Measurements from ENCODE around the gene RUNX2. TPM values are rescaled to one million over a fixed set of nuclear protein-coding genes. Genes with fewer than 3 reads are reported as not detected.
"Not testable (repeated sequence)": the region's sequence is repeated elsewhere in the genome, so short reads cannot be mapped to it uniquely, and the experiment has no call there.

Gene RUNX2
- total RNA-seq, 3 donors from 2014 or later, result 26.5 to 37.0 (median 31.0) TPM

DNA sequence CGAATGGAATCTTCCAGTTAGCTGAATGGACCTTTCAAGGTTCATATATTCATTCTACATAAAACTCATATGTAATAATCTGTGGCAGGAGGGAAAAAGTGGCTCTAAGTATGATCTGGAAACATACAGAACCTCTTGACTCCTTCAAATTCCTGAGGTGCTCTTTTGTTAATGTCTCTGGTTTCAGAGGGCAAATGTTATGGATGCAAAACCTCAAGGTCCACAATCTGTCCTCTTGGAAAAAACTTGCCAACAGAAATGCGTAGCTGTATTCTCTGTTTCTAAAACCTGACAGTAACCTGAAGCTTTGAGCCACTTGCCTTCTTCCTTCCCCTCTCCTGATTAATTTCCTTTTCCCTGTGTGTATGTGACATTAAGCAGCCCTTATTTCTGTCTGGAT lies 130.5 kb downstream of the RUNX2 start:
- DNase-seq (no peak), ATAC-seq (no peak)
- no peak overlapping the region for H3K4me3 Mint-ChIP-seq
- peaks cover 12% of the 10 kb centered on the region for H3K36me3 Mint-ChIP-seq (ENCODE audit: insufficient read depth)
- H3K4me1 Mint-ChIP-seq (ENCODE audit: low read depth), result peaks cover 28% of the 10 kb centered on the region
- H3K9me3 Mint-ChIP-seq, result no peaks in the 10 kb centered on the region
- H3K27me3 Mint-ChIP-seq (ENCODE audit: low read depth), result no peaks in the 10 kb centered on the region

DNA sequence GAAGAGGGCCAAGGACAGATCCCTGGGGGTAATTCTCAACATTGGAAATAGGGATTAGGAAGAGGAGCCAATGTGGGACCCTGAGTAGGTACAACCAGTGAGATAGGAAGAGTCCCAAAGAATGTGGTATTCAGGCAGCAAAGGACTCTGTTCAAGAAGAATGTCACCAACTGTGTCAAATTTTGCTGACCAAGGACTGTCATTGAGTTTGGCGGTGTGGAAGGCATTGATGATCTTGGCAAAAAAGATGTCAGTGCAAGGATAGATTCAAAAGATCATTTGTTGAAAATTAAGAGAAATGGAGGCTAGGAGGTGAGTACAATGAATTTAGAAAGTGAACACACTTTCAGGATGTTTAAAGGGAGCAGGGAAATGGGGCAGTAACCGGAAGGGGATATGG lies 132.0 kb downstream of the RUNX2 start:
- H3K4me3 Mint-ChIP-seq, result no peak overlapping the region
- ATAC-seq (no peak), DNase-seq (no peak)
- H3K36me3 Mint-ChIP-seq (ENCODE audit: insufficient read depth), result peaks cover 12% of the 10 kb centered on the region
- H3K4me1 Mint-ChIP-seq (ENCODE audit: low read depth), result peaks cover 23% of the 10 kb centered on the region
- H3K27me3 Mint-ChIP-seq (ENCODE audit: low read depth), result no peaks in the 10 kb centered on the region
- H3K9me3 Mint-ChIP-seq, result no peaks in the 10 kb centered on the region

DNA sequence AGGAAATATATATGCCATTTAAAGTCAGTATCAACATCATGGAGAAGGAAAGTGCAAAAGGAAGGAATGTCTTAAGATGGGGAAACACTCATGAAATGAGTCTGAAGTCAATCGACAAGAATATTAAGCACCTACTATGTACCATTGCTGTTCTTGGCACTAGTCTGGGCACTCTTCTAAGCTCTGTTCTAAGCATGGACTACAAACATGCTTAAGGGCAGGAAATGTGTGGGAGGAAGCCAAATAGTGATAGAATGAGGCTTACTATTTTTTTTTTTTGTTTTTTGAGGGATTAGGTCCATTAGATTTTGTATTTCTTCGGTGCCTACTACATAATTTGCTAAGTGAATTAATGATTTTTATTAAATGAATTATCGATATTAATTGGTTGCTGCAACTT lies 133.4 kb downstream of the RUNX2 start:
- Mint-ChIP-seq H3K9me3 (no peaks in the 10 kb centered on the region), H3K27me3 (ENCODE audit: low read depth) (no peaks in the 10 kb centered on the region), H3K4me1 (ENCODE audit: low read depth) (peaks cover 23% of the 10 kb centered on the region), H3K4me3 (no peak overlapping the region), H3K36me3 (ENCODE audit: insufficient read depth) (peaks cover 10% of the 10 kb centered on the region)
- no peak for DNase-seq
- peak in 1 of 2 donors; percentile 40 for ATAC-seq

- no peaks in the 10 kb centered on the region for H3K9me3 Mint-ChIP-seq
- ATAC-seq, result peak; percentile 30 to 64
- H3K36me3 Mint-ChIP-seq (ENCODE audit: insufficient read depth), result peaks cover 3% of the 10 kb centered on the region
- no peak overlapping the region for H3K4me3 Mint-ChIP-seq
- H3K4me1 Mint-ChIP-seq (ENCODE audit: low read depth), result peaks cover 18% of the 10 kb centered on the region
- DNase-seq, result no peak
- H3K27me3 Mint-ChIP-seq (ENCODE audit: low read depth), result no peaks in the 10 kb centered on the region
Measured at GRCh38 chr6:45462190-45463134, 134.3 kb downstream of the RUNX2 start.

DNA sequence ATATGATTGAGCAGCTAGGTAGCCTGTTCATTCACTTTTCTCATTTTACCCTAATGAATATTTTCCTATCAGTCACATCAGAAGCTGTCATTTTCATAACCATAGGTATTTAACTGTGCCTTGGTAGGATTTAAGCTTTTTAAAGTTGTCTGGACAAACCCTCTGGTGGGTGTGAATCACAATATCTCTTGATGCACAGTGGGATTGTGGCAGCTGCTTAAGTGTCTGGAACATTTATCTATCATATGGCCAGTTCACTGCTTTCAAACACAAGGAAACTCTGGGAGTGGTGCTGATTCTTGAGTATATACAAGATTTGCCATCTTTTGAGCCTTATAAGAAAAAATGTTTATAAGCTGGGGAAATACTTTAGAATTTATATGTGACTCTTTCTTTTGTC lies 136.6 kb downstream of the RUNX2 start:
- no peaks in the 10 kb centered on the region for H3K9me3 Mint-ChIP-seq
- no peaks in the 10 kb centered on the region for H3K27me3 Mint-ChIP-seq (ENCODE audit: low read depth)
- H3K4me1 Mint-ChIP-seq (ENCODE audit: low read depth), result peaks cover 28% of the 10 kb centered on the region
- DNase-seq (no peak), ATAC-seq (no peak)
- peaks cover 9% of the 10 kb centered on the region for H3K36me3 Mint-ChIP-seq (ENCODE audit: insufficient read depth)
- H3K4me3 Mint-ChIP-seq, result no peak overlapping the region

DNA sequence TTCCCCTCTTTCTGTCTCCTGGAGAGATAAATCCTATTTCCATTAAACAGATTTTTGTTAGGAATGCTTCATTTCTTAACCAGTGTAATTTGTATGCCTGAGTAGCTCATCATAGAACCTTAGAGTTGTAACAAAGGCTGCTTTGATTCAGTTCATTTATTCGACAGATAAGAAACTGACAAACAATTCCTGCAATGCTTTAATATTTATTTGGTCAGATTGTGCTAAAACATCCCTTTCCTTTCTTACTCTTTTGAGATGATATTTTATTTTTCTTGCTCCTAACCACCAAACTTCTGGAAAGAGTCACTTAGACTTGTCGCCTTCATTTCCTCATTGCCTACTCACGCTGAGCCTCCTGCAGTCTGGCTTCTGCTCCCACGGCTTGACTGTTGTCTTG lies 138.6 kb downstream of the RUNX2 start:
- H3K36me3 Mint-ChIP-seq (ENCODE audit: insufficient read depth), result peaks cover 17% of the 10 kb centered on the region
- H3K9me3 Mint-ChIP-seq, result no peaks in the 10 kb centered on the region
- ATAC-seq (no peak), DNase-seq (no peak)
- no peaks in the 10 kb centered on the region for H3K27me3 Mint-ChIP-seq (ENCODE audit: low read depth)
- H3K4me3 Mint-ChIP-seq, result no peak overlapping the region
- H3K4me1 Mint-ChIP-seq (ENCODE audit: low read depth), result peaks cover 31% of the 10 kb centered on the region

DNA sequence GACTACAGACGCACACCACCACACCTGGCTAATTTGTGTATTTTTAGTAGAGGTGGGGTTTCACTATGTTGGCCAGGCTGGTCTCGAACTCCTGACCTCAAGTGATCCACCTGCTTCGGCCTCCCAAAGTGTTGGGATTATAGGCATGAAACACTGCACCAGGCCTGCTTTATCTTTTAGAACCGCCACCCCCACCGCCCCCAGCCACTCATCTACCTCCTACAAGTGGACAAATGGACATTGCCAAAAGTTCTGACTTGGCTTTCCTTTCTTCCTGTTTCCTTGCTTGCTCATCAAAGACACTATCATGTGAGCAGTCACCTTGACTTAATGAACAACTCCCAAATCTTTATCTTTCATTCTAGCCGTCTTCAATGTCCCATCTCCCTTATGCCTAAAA lies 139.3 kb downstream of the RUNX2 start:
- not testable (repeated sequence) for H3K9me3 Mint-ChIP-seq
- H3K4me1 Mint-ChIP-seq (ENCODE audit: low read depth), result peaks cover 24% of the 10 kb centered on the region

GRCh38 chr6:45467853-45468252 lies 139.7 kb downstream of the RUNX2 start:
- Mint-ChIP-seq H3K4me3 (no peak overlapping the region), H3K36me3 (ENCODE audit: insufficient read depth) (peaks cover 15% of the 10 kb centered on the region), H3K27me3 (ENCODE audit: low read depth) (no peaks in the 10 kb centered on the region), H3K9me3 (no peaks in the 10 kb centered on the region), H3K4me1 (ENCODE audit: low read depth) (peaks cover 20% of the 10 kb centered on the region)
- DNase-seq (no peak), ATAC-seq (peak in 1 of 2 donors; percentile 48)

More for the DNA sequence above, 139.3 kb downstream of the RUNX2 start:
- not testable (repeated sequence) for H3K27me3 Mint-ChIP-seq (ENCODE audit: low read depth); H3K4me3 Mint-ChIP-seq; ATAC-seq; DNase-seq
- H3K36me3 Mint-ChIP-seq (ENCODE audit: insufficient read depth), result peaks cover 17% of the 10 kb centered on the region

DNA sequence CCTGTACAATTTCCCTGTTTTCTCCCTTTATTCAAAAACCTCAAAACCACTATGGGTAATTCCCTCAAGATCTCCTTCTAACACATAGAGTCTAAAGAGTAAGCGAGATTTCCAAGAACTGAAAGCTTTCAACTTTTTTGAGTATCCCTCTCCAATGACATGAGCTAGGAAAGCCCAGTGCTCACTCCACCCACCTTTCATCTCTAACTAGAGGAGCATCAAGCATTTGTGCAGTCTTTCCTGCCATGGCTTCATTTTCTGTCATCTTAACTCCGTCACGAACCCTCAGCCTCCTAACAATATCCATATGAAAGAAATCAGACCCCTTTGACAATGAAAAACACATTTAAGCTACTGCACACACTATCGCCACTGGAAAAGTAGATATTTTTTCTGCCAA lies 141.5 kb downstream of the RUNX2 start:
- no peak overlapping the region for H3K4me3 Mint-ChIP-seq
- H3K36me3 Mint-ChIP-seq (ENCODE audit: insufficient read depth), result peaks cover 15% of the 10 kb centered on the region
- H3K27me3 Mint-ChIP-seq (ENCODE audit: low read depth), result no peaks in the 10 kb centered on the region
- no peak for DNase-seq
- ATAC-seq, result no peak
- H3K4me1 Mint-ChIP-seq (ENCODE audit: low read depth), result peaks cover 26% of the 10 kb centered on the region
- H3K9me3 Mint-ChIP-seq, result no peaks in the 10 kb centered on the region

- no peak overlapping the region for H3K4me3 Mint-ChIP-seq
- DNase-seq, result no peak
- no peak for ATAC-seq
- H3K36me3 Mint-ChIP-seq (ENCODE audit: insufficient read depth), result peaks cover 15% of the 10 kb centered on the region
- peaks cover 26% of the 10 kb centered on the region for H3K4me1 Mint-ChIP-seq (ENCODE audit: low read depth)
- no peaks in the 10 kb centered on the region for H3K27me3 Mint-ChIP-seq (ENCODE audit: low read depth)
- no peaks in the 10 kb centered on the region for H3K9me3 Mint-ChIP-seq
Measured at GRCh38 chr6:45470131-45470738, 142.1 kb downstream of the RUNX2 start.

DNA sequence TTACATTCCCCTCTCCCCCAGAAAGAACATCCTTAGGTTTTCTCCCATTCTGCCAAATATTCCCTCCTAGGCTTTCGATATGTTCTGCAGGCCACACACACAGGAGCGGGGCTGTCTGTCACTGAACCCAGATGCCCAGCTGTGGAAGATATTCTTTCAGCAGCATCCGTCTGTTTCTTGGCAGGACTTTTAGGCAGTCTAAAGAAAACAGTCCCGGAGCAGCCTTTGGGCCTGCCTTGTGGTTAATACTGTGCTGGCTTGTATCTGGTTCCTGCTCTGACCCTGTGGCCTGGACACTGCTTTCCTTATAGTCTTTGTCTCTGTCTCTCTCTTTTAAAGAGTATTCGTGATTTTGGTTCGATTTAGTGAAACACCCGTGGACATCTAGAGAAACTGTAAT lies 144.3 kb downstream of the RUNX2 start:
- H3K27me3 Mint-ChIP-seq (ENCODE audit: low read depth), result no peaks in the 10 kb centered on the region
- no peaks in the 10 kb centered on the region for H3K9me3 Mint-ChIP-seq
- DNase-seq (no peak), ATAC-seq (no peak)
- peaks cover 29% of the 10 kb centered on the region for H3K4me1 Mint-ChIP-seq (ENCODE audit: low read depth)
- no peak overlapping the region for H3K4me3 Mint-ChIP-seq
- peaks cover 15% of the 10 kb centered on the region for H3K36me3 Mint-ChIP-seq (ENCODE audit: insufficient read depth)

- Mint-ChIP-seq H3K36me3 (ENCODE audit: insufficient read depth) (peaks cover 10% of the 10 kb centered on the region), H3K4me1 (ENCODE audit: low read depth) (peaks cover 23% of the 10 kb centered on the region), H3K9me3 (no peaks in the 10 kb centered on the region), H3K27me3 (ENCODE audit: low read depth) (no peaks in the 10 kb centered on the region), H3K4me3 (no peak overlapping the region)
- ATAC-seq (no peak), DNase-seq (no peak)
Measured at GRCh38 chr6:45473121-45473993, 145.2 kb downstream of the RUNX2 start.

GRCh38 chr6:45474376-45474775 lies 146.2 kb downstream of the RUNX2 start:
- no peaks in the 10 kb centered on the region for H3K27me3 Mint-ChIP-seq (ENCODE audit: low read depth)
- no peak for ATAC-seq
- no peak for DNase-seq

GRCh38 chr6:45476341-45476740 lies 148.2 kb downstream of the RUNX2 start:
- no peak overlapping the region for H3K4me3 Mint-ChIP-seq
- no peak for ATAC-seq
- peaks cover 3% of the 10 kb centered on the region for H3K36me3 Mint-ChIP-seq (ENCODE audit: insufficient read depth)
- H3K4me1 Mint-ChIP-seq (ENCODE audit: low read depth), result peaks cover 29% of the 10 kb centered on the region
- no peak for DNase-seq
- no peaks in the 10 kb centered on the region for H3K27me3 Mint-ChIP-seq (ENCODE audit: low read depth)
- H3K9me3 Mint-ChIP-seq, result no peaks in the 10 kb centered on the region

More at GRCh38 chr6:45474376-45474775, 146.2 kb downstream of the RUNX2 start:
- no peak overlapping the region for H3K4me3 Mint-ChIP-seq
- peaks cover 19% of the 10 kb centered on the region for H3K4me1 Mint-ChIP-seq (ENCODE audit: low read depth)
- H3K9me3 Mint-ChIP-seq, result no peaks in the 10 kb centered on the region
- peaks cover 10% of the 10 kb centered on the region for H3K36me3 Mint-ChIP-seq (ENCODE audit: insufficient read depth)

Data from activated T-cell treated with anti-CD3 and anti-CD28 coated beads, Interleukin-2, amount 50 U/mL, for 4 hours (primary cell).